Inflammatory macrophage treated with lipopolysaccharide for 4 hours (primary cell): ENCODE data around the gene SCRN1.
A peak's percentile ranks its signal among the peaks of the same experiment; 100 is the strongest.

Experiments used
- DNase-seq: peaks from one replicate; pipeline ENCODE4 v3.0.0-alpha.2; 2020

Gene SCRN1

DNA sequence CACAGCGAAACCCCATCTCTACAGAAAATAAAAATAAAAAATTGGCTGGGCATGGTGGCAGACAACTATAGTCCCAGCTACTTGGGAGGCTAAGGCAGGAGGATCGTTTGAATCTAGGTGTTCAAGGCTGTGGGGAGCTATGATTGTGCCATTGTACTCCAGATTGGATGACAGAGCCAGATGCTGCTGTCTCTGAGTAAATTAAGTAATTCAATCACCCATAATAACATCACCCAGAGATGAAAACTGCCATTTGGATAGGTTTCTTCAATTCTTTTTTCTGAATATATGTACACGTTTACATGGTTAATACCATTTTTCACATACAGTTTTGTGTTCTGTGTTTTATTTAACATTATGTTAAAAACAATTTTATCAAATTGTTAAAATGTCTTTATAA is 104.0 kb downstream of the SCRN1 start:
- no peak for DNase-seq

- no peak for DNase-seq
These were observed 105.0 kb downstream of the SCRN1 start for GRCh38 chr7:29884399-29885272.

DNA sequence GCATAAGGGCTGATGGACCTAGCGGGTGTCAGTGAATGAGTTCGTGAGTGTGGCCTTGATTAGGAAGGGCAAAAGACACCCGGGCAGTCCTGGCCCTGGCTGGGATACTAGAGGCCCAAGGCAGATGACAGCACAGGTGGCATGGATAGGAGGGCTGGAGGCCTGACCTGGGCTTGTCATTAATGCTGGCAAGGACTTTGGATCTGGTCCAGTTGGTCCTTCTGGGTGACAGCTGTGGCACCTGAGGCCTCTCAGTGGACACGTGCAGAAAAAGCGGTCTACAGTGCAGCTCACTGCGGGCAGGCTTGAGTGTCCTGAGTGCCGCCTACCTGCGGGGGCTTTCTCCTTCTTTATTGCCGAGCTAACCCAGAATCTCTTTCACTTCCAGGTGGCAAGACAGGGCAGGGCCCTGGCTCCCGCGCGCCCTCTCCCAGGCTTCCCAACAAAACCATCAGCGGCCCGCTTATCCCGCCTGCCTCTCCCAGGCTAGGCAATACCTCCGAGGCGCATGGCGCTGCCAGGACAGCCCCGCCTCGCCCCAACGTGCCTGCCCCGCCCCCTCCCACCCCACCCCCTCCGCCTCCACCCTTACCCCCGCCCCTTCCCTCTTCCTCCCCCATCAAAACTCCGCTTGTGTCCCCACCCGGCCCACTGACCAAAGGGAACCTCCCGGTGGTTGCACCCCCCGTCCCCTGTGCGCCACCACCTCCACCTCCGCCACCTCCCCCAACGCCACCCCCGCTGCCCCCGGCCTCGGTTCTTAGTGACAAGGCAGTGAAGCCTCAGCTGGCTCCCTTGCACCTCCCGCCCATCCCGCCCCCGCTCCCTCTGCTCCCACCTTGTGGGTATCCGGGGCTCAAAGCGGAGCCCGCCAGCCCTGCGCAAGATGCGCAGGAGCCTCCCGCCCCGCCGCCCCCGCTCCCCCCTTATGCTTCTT is 105.9 kb downstream of the SCRN1 start:
- no peak for DNase-seq

DNA sequence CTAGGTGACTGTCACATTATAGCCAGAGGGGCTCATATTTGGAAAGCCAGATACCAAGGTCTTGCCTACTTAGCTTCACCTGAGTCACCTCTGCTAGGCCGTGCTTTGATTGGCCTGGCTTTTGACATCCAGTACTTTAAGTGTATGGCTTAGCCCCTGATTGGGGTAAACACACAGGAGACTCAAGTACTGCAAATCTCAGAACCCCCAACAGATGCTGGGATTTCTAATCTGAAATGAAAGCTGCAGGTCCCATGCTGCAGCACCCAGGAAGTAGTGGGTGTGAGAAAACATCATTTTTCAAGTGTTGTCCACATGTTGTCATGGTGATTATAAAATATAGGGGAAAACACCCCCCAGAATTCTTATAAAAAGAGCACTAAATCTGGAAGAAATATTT is 107.1 kb downstream of the SCRN1 start:
- DNase-seq, result no peak

DNA sequence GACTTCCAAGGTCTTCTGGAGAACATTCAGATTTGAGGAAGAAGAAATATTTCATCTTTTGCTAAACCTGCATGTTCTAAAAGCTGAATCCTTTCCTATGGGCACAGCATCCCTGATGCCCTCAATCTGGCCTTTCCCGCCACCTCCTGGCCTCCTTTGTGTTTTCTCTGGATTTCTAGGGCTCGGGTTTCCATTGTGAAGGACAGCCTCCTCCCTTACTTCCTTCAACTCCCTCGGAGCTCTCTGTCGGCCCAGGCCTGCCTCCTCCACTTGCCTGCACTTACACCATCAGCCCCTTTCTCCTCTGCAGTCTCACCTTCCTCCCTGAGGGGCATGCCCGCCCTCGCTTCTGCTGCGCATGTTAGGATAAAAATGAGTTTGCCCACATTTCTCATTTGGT is 107.9 kb downstream of the SCRN1 start:
- no peak for DNase-seq

DNA sequence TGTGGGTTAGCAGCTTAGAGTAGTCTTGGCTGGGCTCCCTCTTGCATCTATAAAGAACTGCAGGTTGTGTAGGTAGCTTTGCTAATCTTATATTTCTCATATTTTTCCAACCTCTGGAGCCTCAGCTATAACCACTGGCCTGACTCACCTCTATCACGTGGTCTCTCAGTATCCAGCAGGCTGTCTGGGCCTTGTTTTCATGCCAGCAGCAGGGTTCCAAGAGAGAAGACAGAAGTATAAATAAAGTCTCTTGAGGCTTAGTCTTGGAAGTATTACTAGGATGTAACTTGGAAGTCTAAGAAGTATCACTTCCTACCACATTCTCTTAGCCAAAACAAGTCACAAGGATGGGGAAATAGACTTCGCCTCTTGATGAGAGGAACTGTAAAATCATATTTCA is 110.0 kb downstream of the SCRN1 start:
- DNase-seq, result peak; percentile 32

DNA sequence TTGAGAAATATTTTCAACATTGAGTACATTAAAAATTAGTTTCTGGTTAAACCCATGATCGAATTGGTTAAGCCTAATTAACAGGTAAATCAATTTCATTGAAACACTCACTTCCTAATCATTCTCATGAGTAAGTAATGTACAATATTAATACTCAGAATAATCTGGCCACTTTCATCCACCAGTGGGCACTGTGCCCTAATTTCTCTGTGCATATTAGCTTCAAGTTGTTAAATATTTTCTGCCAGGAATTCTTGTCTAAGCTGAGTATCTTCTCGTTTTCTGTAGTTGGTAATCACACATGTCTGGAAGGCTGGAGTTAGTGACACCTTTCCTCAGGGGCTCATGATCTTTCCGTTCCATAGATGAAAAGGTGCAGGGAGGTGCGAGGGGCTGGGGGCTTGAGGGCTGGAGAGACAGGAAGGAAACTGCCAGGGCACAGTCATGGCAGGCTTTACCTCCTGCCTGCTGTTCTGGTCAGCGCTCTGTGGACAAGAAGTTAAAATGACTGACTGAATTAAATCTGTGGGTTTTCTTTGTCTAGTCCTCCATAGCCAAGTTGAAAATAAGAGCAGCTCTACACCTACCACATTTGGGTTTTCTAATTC is 111.4 kb downstream of the SCRN1 start:
- peak; percentile 56 for DNase-seq

- no peak for DNase-seq
These were observed 112.4 kb downstream of the SCRN1 start for GRCh38 chr7:29877196-29877595.

DNA sequence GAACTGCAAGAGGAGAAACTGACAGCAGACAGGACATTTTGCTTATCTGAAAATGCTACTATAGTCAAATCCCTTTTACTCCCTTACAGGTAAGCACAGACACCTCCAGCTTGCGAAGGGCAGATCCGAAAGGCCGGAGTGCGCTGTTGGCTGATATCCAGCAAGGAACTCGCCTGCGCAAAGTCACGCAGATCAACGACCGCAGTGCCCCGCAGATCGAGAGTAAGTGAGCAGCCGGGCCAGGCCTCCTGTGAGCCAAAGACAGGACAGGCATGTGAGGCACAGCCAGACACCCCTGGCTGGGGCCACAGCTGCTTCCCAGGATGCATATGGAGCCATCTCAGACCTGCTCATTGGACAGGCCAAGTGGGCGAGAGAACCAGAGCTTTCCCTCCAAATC is 113.9 kb downstream of the SCRN1 start:
- no peak for DNase-seq

GRCh38 chr7:29873644-29874294 is 115.8 kb downstream of the SCRN1 start:
- no peak for DNase-seq

DNA sequence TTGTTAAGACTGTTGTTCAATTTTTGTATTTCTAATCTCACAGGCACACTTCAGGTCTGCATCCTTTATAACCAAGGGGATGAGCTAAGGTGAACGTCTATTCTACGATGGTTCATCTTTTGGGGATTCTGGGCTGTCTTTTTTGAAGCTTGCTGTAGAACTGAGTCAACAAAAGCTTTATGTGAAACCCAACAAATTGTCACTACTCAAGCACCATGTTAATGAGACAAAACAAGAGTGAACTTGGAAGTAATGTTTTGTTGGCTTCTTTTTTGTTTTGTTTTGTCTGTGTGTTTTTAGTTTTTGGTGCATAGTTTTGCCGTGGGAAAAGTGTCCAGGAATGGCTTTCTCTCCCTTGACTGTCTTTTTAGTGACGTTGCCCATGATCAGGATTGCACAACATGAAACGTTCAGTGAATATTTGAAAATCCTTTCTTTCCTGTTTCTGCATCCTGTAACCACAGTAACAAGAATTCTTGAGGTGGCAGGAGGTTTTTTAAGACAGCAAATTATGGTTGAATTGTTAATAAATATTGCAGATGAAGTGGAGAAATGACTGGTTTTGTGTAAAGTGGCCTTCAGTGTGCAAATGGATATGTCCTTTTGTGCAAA is 117.7 kb downstream of the SCRN1 start:
- DNase-seq, result no peak
